SK-N-SH treated with all-trans-retinoic acid at 6 μM for 48 hours (cell line): Measurements from ENCODE around the gene MAFF.

ENCODE experiments used
- ZC3H10 ChIP-seq: fragments of 250-450 bp; sonication (Bioruptor Pico); IDR thresholded peaks from 2 replicates; pipeline ENCODE4 v1.5.1; 2021; ENCODE audit warnings: mild to moderate bottlenecking, moderate library complexity
- TF ChIP-seq, protein P1 (sequence below): fragments of 250-450 bp; sonication (Bioruptor Pico); IDR thresholded peaks from 2 replicates; pipeline ENCODE4 v1.8.0; 2020; ENCODE audit warnings: mild to moderate bottlenecking, moderate library complexity, borderline replicate concordance

DNA sequence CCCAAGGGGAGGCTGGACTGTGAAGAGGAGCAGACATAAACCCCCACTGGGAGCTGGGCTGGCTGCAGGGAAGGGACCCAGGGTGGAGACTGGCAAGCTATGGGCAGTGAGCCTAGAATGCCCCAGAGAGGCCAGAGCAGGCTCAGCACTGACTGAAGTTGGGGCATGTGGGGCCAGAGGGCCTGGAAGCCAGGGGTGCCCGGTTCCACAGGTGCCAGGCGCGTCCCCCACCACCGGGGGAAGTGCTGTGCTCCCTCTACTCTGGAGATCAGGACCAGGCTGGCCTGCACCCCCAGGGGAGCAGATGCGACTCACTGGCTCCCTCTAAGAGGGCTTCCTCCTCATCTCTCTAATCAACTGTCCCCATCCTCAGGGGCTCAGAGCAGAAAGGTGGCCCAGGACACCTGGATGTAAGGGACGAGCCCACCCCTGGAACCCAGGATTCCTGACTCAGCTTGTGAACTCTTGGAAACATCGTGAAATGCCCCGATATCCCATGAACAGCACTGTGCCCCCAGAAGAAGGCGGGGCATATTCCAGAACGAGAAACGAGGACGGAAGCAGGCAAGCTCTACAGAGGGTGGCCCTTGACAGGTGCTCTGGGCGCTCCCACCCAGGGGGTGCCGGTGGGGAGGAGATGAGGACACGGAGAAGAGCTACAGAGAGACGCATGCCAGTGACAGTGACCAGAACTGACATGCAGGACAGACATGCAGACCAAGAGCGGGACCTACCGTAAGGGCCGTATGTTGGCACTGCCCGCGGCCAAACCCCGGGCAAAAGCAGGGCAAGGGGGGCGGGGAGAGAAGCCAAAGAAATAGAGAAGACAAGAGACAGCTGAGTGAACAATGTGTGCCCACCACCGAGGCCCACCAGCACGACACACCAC is 20.4 kb downstream of the MAFF start:
- TF ChIP-seq, protein P1, sequence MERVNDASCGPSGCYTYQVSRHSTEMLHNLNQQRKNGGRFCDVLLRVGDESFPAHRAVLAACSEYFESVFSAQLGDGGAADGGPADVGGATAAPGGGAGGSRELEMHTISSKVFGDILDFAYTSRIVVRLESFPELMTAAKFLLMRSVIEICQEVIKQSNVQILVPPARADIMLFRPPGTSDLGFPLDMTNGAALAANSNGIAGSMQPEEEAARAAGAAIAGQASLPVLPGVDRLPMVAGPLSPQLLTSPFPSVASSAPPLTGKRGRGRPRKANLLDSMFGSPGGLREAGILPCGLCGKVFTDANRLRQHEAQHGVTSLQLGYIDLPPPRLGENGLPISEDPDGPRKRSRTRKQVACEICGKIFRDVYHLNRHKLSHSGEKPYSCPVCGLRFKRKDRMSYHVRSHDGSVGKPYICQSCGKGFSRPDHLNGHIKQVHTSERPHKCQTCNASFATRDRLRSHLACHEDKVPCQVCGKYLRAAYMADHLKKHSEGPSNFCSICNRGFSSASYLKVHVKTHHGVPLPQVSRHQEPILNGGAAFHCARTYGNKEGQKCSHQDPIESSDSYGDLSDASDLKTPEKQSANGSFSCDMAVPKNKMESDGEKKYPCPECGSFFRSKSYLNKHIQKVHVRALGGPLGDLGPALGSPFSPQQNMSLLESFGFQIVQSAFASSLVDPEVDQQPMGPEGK (CRISPR knock-in tag): no peak
- TF ChIP-seq ZC3H10 (CRISPR knock-in tag): no peak
